Kidney (tissue), 14 donors: ENCODE measurements around the gene HGFAC. TPM values are rescaled to one million over a fixed set of nuclear protein-coding genes. Genes with fewer than 3 reads are reported as not detected.

ENCODE experiments used
- DNase-seq, 5 donors: peaks; one replicate each; pipeline ENCODE4 v3.0.0-alpha.2; 2013 to 2020
- FAIRE-seq: peaks from 2 replicates; lab custom pipeline; 2012; peaks lifted over from hg19 to GRCh38; lab: Jason Lieb, UNC
- H3K27ac ChIP-seq, 2 donors: one replicate each; pipeline ENCODE4 v1.7.0; 2013; ENCODE audit warnings: low read depth in 2 of 2, low read length in 2 of 2, inconsistent platforms in 1 of 2
- H3K27me3 ChIP-seq: one replicate; pipeline ENCODE4 v1.7.1; 2013; ENCODE audit warnings: low read length, inconsistent platforms; ENCODE audit not compliant: control insufficient read depth, insufficient read depth
- H3K36me3 ChIP-seq, 3 donors: one replicate each; pipeline versions ENCODE4 v1.7.0 to v1.7.1; 2013; ENCODE audit warnings: low read length in 3 of 3, control low read depth in 1 of 3, inconsistent platforms in 1 of 3; ENCODE audit not compliant: insufficient read depth in 3 of 3, control insufficient read depth in 2 of 3
- H3K4me1 ChIP-seq, 3 donors: one replicate each; pipeline versions ENCODE4 v1.7.0 to v1.7.1; 2013; ENCODE audit warnings: low read length in 3 of 3, inconsistent platforms in 1 of 3, low read depth in 1 of 3; ENCODE audit not compliant: control insufficient read depth in 2 of 3, insufficient read depth in 2 of 3
- H3K4me3 ChIP-seq, 3 donors: one replicate each; pipeline versions ENCODE4 v1.7.0 to v1.8.1; 2013; ENCODE audit warnings: low read length in 3 of 3, control low read depth in 1 of 3, inconsistent platforms in 1 of 3
- H3K9ac ChIP-seq, 3 donors: one replicate each; pipeline versions ENCODE4 v1.7.0 to v1.7.1; 2013; ENCODE audit warnings: low read length in 3 of 3, control low read depth in 1 of 3, inconsistent platforms in 1 of 3
- H3K9me3 ChIP-seq, 3 donors: one replicate each; pipeline versions ENCODE4 v1.7.0 to v1.7.1; 2013; ENCODE audit warnings: low read length in 3 of 3, control low read depth in 1 of 3, inconsistent platforms in 1 of 3; ENCODE audit not compliant: control insufficient read depth in 2 of 3, insufficient read depth in 1 of 3
- CTCF ChIP-seq: IDR thresholded peaks from 3 replicates; pipeline ENCODE4 v1.5.1; 2012; ENCODE audit warnings: mild to moderate bottlenecking, moderate library complexity, borderline replicate concordance; ENCODE audit not compliant: insufficient read depth; ENCODE audit errors: extremely low read depth
- intact Hi-C: fragments of 100-400 bp; cut with DNase I; formaldehyde crosslinking; loops from one replicate; pipeline ENCODE4 v1.11.1; 2022
- polyA plus RNA-seq: library from polyadenylated mRNA; stranded (reverse); fragments of 350-450 nt; fragmentation: Illumina TruSeq; extraction: RNeasy Lipid Tissue Mini Kit (QIAGEN cat#74804); gene quantifications from one replicate; pipeline ENCODE4 v1.2.3, GENCODE V29; 2014; ENCODE audit warnings: low read depth, low replicate concordance; ENCODE audit not compliant: insufficient read depth
- total RNA-seq: library from RNA; stranded (reverse); fragmentation: NEBNext Ultra II Directional; extraction: Animal tissue kit (Norgen Biotek cat#: 25700); gene quantifications from one replicate; pipeline ENCODE4 v1.2.1, GENCODE V29; 2021
- donor health status: control.
- donor health status: control.
- donor health status: control.
- donor health status: control.
- donor health status: control.
- donor health status: DM: yes; HTN: yes; CAD: no.
- donor health status: Normal renal cell carcinoma (clear cell type).

HGFAC gene
- total and polyA plus RNA-seq, 2 donors from 2014 or later: 0.86 to 1.6 TPM

- Histone ChIP-seq H3K9me3 (no peaks in the 10 kb centered on the region), H3K4me1 (no peaks in the 10 kb centered on the region), H3K27ac (no peak overlapping the region), H3K27me3 (no peaks in the 10 kb centered on the region), H3K36me3 (no peaks in the 10 kb centered on the region), H3K4me3 (no peak overlapping the region), H3K9ac (no peak overlapping the region)
- intact Hi-C loops: no loop called here
- FAIRE-seq (no peak), DNase-seq (no peak)
- no peak for TF ChIP-seq CTCF
Measured at GRCh38 chr4:3491681-3492405, 50.1 kb downstream of the HGFAC start.

- Histone ChIP-seq H3K27me3 (no peaks in the 10 kb centered on the region), H3K27ac (no peak overlapping the region)
Measured at GRCh38 chr4:3492741-3493719, 51.3 kb downstream of the HGFAC start.

GRCh38 chr4:3493720-3494461 is 52.1 kb downstream of the HGFAC start:
- no peaks in the 10 kb centered on the region for H3K36me3 ChIP-seq
- FAIRE-seq: no peak
- DNase-seq: no peak
- H3K27ac ChIP-seq: no peak overlapping the region
- H3K9me3 ChIP-seq: no peaks in the 10 kb centered on the region
- H3K4me1 ChIP-seq: no peaks in the 10 kb centered on the region
- no peak overlapping the region for H3K9ac ChIP-seq
- intact Hi-C loops: no loop called here
- TF ChIP-seq CTCF: no peak
- no peak overlapping the region for H3K4me3 ChIP-seq
- H3K27me3 ChIP-seq: no peaks in the 10 kb centered on the region

More at GRCh38 chr4:3492741-3493719, 51.3 kb downstream of the HGFAC start:
- Histone ChIP-seq H3K36me3 (no peaks in the 10 kb centered on the region), H3K4me1 (no peaks in the 10 kb centered on the region), H3K9ac (no peak overlapping the region), H3K9me3 (no peaks in the 10 kb centered on the region), H3K4me3 (no peak overlapping the region)
- TF ChIP-seq CTCF: no peak
- DNase-seq: peak in 3 of 5 donors; percentile 41 to 58 (median 42)
- no peak for FAIRE-seq
- intact Hi-C loops: no loop called here
